Gastroesophageal sphincter (tissue), 4 donors: ENCODE measurements around the gene MAOA. TPM values are rescaled to one million over a fixed set of nuclear protein-coding genes. Genes with fewer than 3 reads are reported as not detected.
A peak's percentile ranks its signal among the peaks of the same experiment; 100 is the strongest.

Source experiments
- ATAC-seq: fragments of 150-250 bp; one replicate; pipeline ENCODE4 v1.9.1; 2016; ENCODE audit warnings: mild to moderate bottlenecking, moderate library complexity
- H3K27ac ChIP-seq, 4 donors: fragments of 200-600 bp; sonication (generic) in 3 of 4; 1 replicate in 3 of 4; 2 replicates in 1 of 4; pipeline ENCODE4 v1.5.1; 2016 to 2019
- H3K27me3 ChIP-seq: fragments of 200-600 bp; sonication (generic); one replicate; pipeline ENCODE4 v1.5.1; 2019
- H3K36me3 ChIP-seq, 2 donors: fragments of 200-600 bp; sonication (generic); one replicate each; pipeline ENCODE4 v1.5.1; 2019; ENCODE audit warnings: control low read depth in 1 of 2
- H3K4me1 ChIP-seq, 3 donors: fragments of 200-600 bp; sonication (generic); 1 replicate in 2 of 3; 2 replicates in 1 of 3; pipeline ENCODE4 v1.5.1; 2016 to 2019; ENCODE audit warnings: control low read depth in 2 of 3
- H3K4me3 ChIP-seq, 2 donors: fragments of 200-600 bp; sonication (generic); one replicate each; pipeline ENCODE4 v1.5.1; 2019; ENCODE audit warnings: mild to moderate bottlenecking in 1 of 2, moderate library complexity in 1 of 2
- H3K9me3 ChIP-seq, 3 donors: fragments of 200-600 bp; sonication (generic); one replicate each; pipeline ENCODE4 v1.5.1; 2017 to 2019; ENCODE audit warnings: control low read depth in 2 of 3
- EP300 ChIP-seq: sonication (generic); formaldehyde crosslinking; IDR thresholded peaks from one replicate; pipeline ENCODE4 v1.6.1; 2017; ENCODE audit warnings: antibody characterized with exemption, mild to moderate bottlenecking
- POLR2A ChIP-seq, 2 donors: fragments of 450-650 bp; IDR thresholded peaks; one replicate each; pipeline ENCODE4 v1.6.1; 2017; ENCODE audit warnings: antibody characterized with exemption in 2 of 2, mild to moderate bottlenecking in 2 of 2, moderate library complexity in 1 of 2
- POLR2AphosphoS5 ChIP-seq: sonication (generic); formaldehyde crosslinking; IDR thresholded peaks from one replicate; pipeline ENCODE4 v1.6.1; 2017; ENCODE audit warnings: antibody characterized with exemption
- WGBS, 2 donors: methylation state at CpG; one replicate each; pipeline ENCODE4 v1.1.5; 2018; ENCODE audit warnings: low coverage in 1 of 2; 5-methylcytosine and 5-hydroxymethylcytosine counted together
- total RNA-seq, 4 donors: library from RNA; depleted of rRNA; stranded (reverse); fragments of >200 nt; gene quantifications; one replicate each; pipeline ENCODE4 v1.1.0, GENCODE V29; 2016
- TF ChIP-seq, protein P1 (sequence below), 4 experiments: fragments of 200-600 bp in 2 of 4; fragments of 450-650 bp in 2 of 4; sonication (generic) in 1 of 4; IDR thresholded peaks; one replicate each; pipeline ENCODE4 v1.5.1; 2017 to 2019; ENCODE audit warnings: antibody characterized with exemption in 4 of 4, mild to moderate bottlenecking in 2 of 4, moderate library complexity in 2 of 4

Gene MAOA
- total RNA-seq, 4 donors from 2014 or later: 306 to 750 (median 329) TPM

DNA sequence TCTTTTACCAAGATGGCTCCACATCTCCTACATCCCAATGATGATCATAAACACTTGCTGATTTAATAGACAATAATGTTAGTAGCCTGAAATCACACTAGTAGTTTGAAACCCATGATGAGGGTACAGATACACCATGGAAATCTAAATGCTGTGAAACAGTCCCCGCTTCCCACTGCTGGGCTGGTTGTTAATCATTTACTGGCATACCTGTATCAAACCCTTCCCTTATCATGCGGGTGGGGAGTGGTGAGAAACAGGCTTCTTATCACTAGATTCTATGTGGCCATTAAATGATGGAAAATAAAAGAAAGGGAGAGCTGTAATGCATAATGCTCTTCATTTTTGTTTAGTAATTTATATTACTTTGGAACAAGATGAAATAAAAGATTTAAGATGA is 21.9 kb downstream of the MAOA start:
- Histone ChIP-seq H3K4me1 (peaks cover 0 to 40% (median 0%) of the 10 kb centered on the region in 3 donors), H3K4me3 (no peak overlapping the region), H3K27ac (no peak overlapping the region), H3K36me3 (no peaks in the 10 kb centered on the region), H3K27me3 (no peaks in the 10 kb centered on the region), H3K9me3 (no peaks in the 10 kb centered on the region)
- WGBS, 2 donors: 86 to 100% methylated on average over 2 of the region's 2 CpGs
- no peak for ATAC-seq
- TF ChIP-seq POLR2A (IDR thresholded peaks at IDR 0.05) (no peak), EP300 (no peak), POLR2AphosphoS5 (no peak)
- TF ChIP-seq, protein P1, sequence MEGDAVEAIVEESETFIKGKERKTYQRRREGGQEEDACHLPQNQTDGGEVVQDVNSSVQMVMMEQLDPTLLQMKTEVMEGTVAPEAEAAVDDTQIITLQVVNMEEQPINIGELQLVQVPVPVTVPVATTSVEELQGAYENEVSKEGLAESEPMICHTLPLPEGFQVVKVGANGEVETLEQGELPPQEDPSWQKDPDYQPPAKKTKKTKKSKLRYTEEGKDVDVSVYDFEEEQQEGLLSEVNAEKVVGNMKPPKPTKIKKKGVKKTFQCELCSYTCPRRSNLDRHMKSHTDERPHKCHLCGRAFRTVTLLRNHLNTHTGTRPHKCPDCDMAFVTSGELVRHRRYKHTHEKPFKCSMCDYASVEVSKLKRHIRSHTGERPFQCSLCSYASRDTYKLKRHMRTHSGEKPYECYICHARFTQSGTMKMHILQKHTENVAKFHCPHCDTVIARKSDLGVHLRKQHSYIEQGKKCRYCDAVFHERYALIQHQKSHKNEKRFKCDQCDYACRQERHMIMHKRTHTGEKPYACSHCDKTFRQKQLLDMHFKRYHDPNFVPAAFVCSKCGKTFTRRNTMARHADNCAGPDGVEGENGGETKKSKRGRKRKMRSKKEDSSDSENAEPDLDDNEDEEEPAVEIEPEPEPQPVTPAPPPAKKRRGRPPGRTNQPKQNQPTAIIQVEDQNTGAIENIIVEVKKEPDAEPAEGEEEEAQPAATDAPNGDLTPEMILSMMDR (IDR thresholded peaks at IDR 0.05): no peak

DNA sequence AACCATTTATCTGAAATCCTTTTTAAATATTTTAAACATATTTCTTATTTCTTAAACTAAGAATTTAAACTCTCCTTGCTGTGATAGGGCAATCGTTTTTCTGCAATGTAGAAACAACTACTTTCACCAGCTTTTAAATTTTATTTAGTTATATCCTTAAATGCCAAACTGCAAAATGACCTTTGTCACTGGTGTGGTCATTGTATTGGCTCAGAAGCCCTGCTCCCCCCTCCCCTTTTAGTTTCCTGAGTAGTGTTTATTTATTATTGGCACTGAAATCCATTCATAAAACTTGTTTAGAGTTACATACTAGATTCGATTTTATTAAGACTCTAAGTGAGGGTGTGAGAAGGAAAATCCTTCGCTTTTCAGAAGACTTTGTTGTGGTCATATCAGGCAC is 23.0 kb downstream of the MAOA start:
- no peak overlapping the region for H3K4me3 ChIP-seq
- H3K27me3 ChIP-seq: no peaks in the 10 kb centered on the region
- ATAC-seq: no peak
- no peak for TF ChIP-seq POLR2AphosphoS5
- TF ChIP-seq, protein P1 (IDR thresholded peaks at IDR 0.05): no peak
- no peak for TF ChIP-seq POLR2A (IDR thresholded peaks at IDR 0.05)
- TF ChIP-seq EP300: no peak
- 21 to 39% methylated on average over 2 to 3 of the region's 3 CpGs for WGBS, 2 donors
- H3K4me1 ChIP-seq: peaks cover 0 to 40% (median 0%) of the 10 kb centered on the region in 3 donors
- H3K27ac ChIP-seq: peak overlapping the region in 1 of 4 donors; percentile 17
- peaks cover 0 to 7% of the 10 kb centered on the region in 2 donors for H3K36me3 ChIP-seq
- no peaks in the 10 kb centered on the region for H3K9me3 ChIP-seq

DNA sequence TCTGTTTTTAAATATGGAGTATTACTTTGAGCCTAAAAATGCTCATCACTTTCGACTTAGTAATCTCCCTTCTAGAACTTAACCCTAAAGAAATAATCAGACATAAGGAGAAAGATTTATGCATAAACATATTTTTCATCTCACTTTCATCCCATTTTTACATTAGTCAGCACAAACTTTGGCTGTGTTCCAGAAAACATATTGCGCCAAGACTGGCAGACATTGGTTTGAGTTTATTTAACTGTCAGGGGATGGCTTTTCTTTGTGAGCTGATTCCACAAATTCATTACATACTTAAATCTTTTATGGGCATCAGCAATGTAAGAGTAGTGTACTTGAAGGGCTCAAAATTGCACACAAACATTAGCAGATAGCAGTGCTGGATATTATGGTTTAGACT is 23.7 kb downstream of the MAOA start:
- Histone ChIP-seq H3K27me3 (no peaks in the 10 kb centered on the region), H3K36me3 (peaks cover 0 to 13% of the 10 kb centered on the region in 2 donors), H3K4me3 (no peak overlapping the region), H3K4me1 (peaks cover 0 to 40% (median 0%) of the 10 kb centered on the region in 3 donors), H3K9me3 (no peaks in the 10 kb centered on the region), H3K27ac (peak overlapping the region in 2 of 4 donors; percentile 17 to 24)
- TF ChIP-seq POLR2AphosphoS5 (no peak), EP300 (no peak), POLR2A (IDR thresholded peaks at IDR 0.05) (no peak)
- TF ChIP-seq, protein P1 (IDR thresholded peaks at IDR 0.05): no peak
- ATAC-seq: no peak
- WGBS, 2 donors: 38 to 44% methylated on average over 1 to 2 of the region's 2 CpGs

DNA sequence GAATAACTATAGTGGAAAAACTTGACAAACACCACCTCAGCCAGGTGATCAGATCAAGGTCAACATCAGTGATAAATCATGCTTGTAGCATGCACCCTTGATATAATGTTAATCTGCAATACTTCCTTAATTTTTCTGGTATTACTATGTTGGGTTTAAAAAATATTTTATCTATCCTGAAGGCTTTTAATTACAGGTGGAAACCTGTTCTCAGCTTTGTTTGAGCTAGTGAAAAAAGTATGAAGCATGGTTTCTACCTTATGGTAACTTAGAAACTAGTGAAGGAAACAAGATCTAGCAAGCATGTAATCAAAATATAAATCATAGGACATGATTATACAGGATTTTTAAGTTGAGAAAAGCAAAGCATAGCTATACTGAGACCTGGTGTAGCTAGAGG is 26.6 kb downstream of the MAOA start:
- H3K4me3 ChIP-seq: no peak overlapping the region
- H3K27me3 ChIP-seq: no peaks in the 10 kb centered on the region
- peaks cover 0 to 24% of the 10 kb centered on the region in 2 donors for H3K36me3 ChIP-seq
- H3K4me1 ChIP-seq: peaks cover 0 to 25% (median 0%) of the 10 kb centered on the region in 3 donors
- no peak overlapping the region for H3K27ac ChIP-seq
- no peak for ATAC-seq
- TF ChIP-seq, protein P1 (IDR thresholded peaks at IDR 0.05): no peak
- TF ChIP-seq POLR2AphosphoS5: no peak
- TF ChIP-seq EP300: no peak
- H3K9me3 ChIP-seq: no peaks in the 10 kb centered on the region

DNA sequence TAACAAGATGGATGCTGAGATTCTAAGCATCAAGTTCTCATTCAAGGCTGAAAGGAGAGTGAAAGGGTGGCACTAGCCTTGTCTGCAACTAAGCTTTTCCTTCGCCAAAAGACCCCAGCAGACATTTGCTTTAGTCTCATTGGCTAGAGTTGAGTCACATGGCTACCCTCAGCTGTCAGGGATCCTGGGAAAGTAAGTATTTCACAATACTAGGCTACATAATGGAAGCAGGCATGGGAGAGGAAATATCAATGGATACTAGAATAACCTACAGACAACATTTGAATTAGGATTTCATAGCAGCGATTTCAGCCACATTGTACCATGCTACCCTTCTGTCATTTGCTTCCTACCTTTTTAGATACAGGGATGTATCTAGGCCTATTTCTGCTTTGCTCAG is 29.1 kb downstream of the MAOA start:
- Histone ChIP-seq H3K27ac (no peak overlapping the region), H3K27me3 (no peaks in the 10 kb centered on the region), H3K4me3 (no peak overlapping the region), H3K4me1 (peaks cover 0 to 8% (median 0%) of the 10 kb centered on the region in 3 donors), H3K36me3 (peaks cover 0 to 24% of the 10 kb centered on the region in 2 donors), H3K9me3 (no peaks in the 10 kb centered on the region)
- ATAC-seq: no peak
- TF ChIP-seq, protein P1 (IDR thresholded peaks at IDR 0.05): no peak
- TF ChIP-seq POLR2A (IDR thresholded peaks at IDR 0.05): no peak
- no peak for TF ChIP-seq POLR2AphosphoS5
- no peak for TF ChIP-seq EP300
- WGBS, 2 donors: 80% methylated on average over 2 of the region's 2 CpGs; no CpG with 5 or more reads in 1 of the 2 donors
